Mesendoderm (in vitro differentiated cells): Measurements from ENCODE around the gene GSN.

ENCODE experiments used
- DNase-seq: peaks from one replicate; pipeline ENCODE4 v3.0.0; 2013
- H2AK5ac ChIP-seq: 2 replicates; pipeline ENCODE4 v1.6.1; 2013; ENCODE audit warnings: low read length, inconsistent platforms
- H2BK120ac ChIP-seq: 2 replicates; pipeline ENCODE4 v1.6.1; 2013; ENCODE audit warnings: low read depth, mild to moderate bottlenecking, low read length, moderate library complexity, mixed read lengths
- H2BK15ac ChIP-seq: replicated peaks from 2 replicates; pipeline ENCODE4 v1.6.1; 2013; ENCODE audit warnings: low read depth, mild to moderate bottlenecking, moderate library complexity
- H2BK5ac ChIP-seq: 2 replicates; pipeline ENCODE4 v1.6.1; 2013; ENCODE audit warnings: low read length, inconsistent platforms
- H3K18ac ChIP-seq: 2 replicates; pipeline ENCODE4 v1.6.1; 2013; ENCODE audit warnings: mild to moderate bottlenecking, low read length, mixed read lengths
- H3K23ac ChIP-seq: one replicate; pipeline ENCODE4 v1.6.1; 2013; ENCODE audit warnings: low read length
- H3K27ac ChIP-seq: 2 replicates; pipeline ENCODE4 v1.5.1; 2013; ENCODE audit warnings: low read depth, mild to moderate bottlenecking, inconsistent platforms, low read length, moderate library complexity
- H3K27me3 ChIP-seq: 2 replicates; pipeline ENCODE4 v1.6.1; 2013; ENCODE audit warnings: low read length, control low read depth, mild to moderate bottlenecking, inconsistent platforms; ENCODE audit not compliant: insufficient read depth, poor library complexity
- H3K36me3 ChIP-seq: 2 replicates; pipeline ENCODE4 v1.6.1; 2013; ENCODE audit warnings: low read length, inconsistent platforms; ENCODE audit not compliant: control insufficient read depth, insufficient read depth
- H3K4ac ChIP-seq: one replicate; pipeline ENCODE4 v1.6.1; 2013; ENCODE audit warnings: low read depth, mild to moderate bottlenecking, low read length, moderate library complexity
- H3K4me1 ChIP-seq: 2 replicates; pipeline ENCODE4 v1.6.1; 2013; ENCODE audit warnings: low read depth, low read length, inconsistent platforms; ENCODE audit not compliant: control insufficient read depth
- H3K4me2 ChIP-seq: 2 replicates; pipeline ENCODE4 v1.6.1; 2013; ENCODE audit warnings: low read length
- H3K4me3 ChIP-seq: 2 replicates; pipeline ENCODE4 v1.5.1; 2013; ENCODE audit warnings: mild to moderate bottlenecking, low read length
- H3K56ac ChIP-seq: one replicate; pipeline ENCODE4 v1.6.1; 2013; ENCODE audit warnings: low read length
- H3K79me1 ChIP-seq: 2 replicates; pipeline ENCODE4 v1.6.1; 2013; ENCODE audit warnings: low read length, inconsistent platforms
- H3K79me2 ChIP-seq: 2 replicates; pipeline ENCODE4 v1.6.1; 2013; ENCODE audit warnings: mild to moderate bottlenecking, low read length; ENCODE audit not compliant: control insufficient read depth, insufficient read depth
- H3K9ac ChIP-seq: 2 replicates; pipeline ENCODE4 v1.6.1; 2013; ENCODE audit warnings: low read length, inconsistent platforms
- H4K5ac ChIP-seq: one replicate; pipeline ENCODE4 v1.6.1; 2013; ENCODE audit warnings: low read length
- H4K8ac ChIP-seq: one replicate; pipeline ENCODE4 v1.6.1; 2013; ENCODE audit warnings: low read depth, mild to moderate bottlenecking, control low read depth, low read length, moderate library complexity
- WGBS: extraction: QIAGEN DNeasy Blood & Tissue Kit; methylation state at CpG from one replicate; pipeline ENCODE4 v1.1.7; 2013; ENCODE audit warnings: low lambda C conversion rate, missing lambda C conversion rate; ENCODE audit not compliant: insufficient coverage; ENCODE audit errors: extremely low coverage; 5-methylcytosine and 5-hydroxymethylcytosine counted together

GSN gene

GRCh38 chr9:121277518-121278295, 9.7 kb downstream of the GSN start:
- Histone ChIP-seq H3K4me2 (no peak overlapping the region), H3K79me1 (no peaks in the 10 kb centered on the region), H3K4me1 (no peaks in the 10 kb centered on the region), H3K27ac (no peak overlapping the region), H4K8ac (no peak overlapping the region), H3K4ac (no peak overlapping the region), H3K36me3 (no peaks in the 10 kb centered on the region), H3K23ac (no peak overlapping the region), H2AK5ac (no peak overlapping the region), H3K27me3 (no peaks in the 10 kb centered on the region), H2BK5ac (no peak overlapping the region), H2BK120ac (no peak overlapping the region), H2BK15ac (no peak overlapping the region), H3K18ac (no peak overlapping the region), H3K4me3 (no peak overlapping the region), H3K79me2 (no peaks in the 10 kb centered on the region), H4K5ac (no peak overlapping the region), H3K9ac (no peak overlapping the region), H3K56ac (peak overlapping the region; percentile 47)
- no CpG with 5 or more reads among the region's 4 CpGs for WGBS
- no peak for DNase-seq

DNA sequence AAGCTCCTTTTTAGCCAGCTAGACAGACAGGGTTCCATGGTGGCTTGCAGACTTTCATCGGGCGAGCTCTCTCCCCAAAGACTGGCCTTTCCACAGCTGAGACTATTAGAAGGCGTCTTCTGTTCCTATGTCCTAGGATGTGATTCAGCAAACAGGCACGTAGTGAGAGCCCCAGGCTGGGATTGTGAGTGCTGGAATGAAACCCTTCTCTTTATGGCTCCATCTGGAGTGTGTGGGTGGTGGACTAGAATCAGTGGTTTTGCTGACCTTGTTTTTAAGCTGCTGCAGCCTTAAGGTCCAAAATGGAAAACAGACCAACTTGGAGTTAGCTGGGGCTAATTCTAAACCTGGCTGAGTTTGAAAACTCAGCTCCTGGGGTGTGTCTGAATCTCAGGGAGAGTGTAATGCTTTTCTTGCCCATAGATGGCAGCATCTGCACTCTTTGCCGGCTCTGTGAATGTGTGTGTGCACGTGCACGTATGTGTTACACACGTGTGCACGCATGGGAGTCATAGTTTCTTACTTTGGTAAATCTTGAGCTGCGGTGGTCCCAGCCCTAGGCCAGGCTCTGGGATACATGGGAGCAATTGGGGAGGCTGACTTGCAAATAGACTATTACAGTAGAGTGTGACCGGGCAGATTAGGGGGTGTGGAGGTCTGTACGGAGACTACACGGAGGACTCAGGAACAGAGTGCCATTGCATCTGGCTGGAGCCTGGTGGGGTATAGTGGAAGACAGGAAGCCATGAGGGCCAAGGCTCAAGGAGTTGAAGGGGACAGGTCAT, 10.7 kb downstream of the GSN start:
- H3K4ac ChIP-seq: no peak overlapping the region
- H3K23ac ChIP-seq: no peak overlapping the region
- no peaks in the 10 kb centered on the region for H3K27me3 ChIP-seq
- H3K56ac ChIP-seq: no peak overlapping the region
- no CpG with 5 or more reads among the region's 13 CpGs for WGBS
- no peak overlapping the region for H2AK5ac ChIP-seq
- H2BK120ac ChIP-seq: no peak overlapping the region
- no peaks in the 10 kb centered on the region for H3K4me1 ChIP-seq
- peak; percentile 73 for DNase-seq
- H2BK5ac ChIP-seq: no peak overlapping the region
- no peaks in the 10 kb centered on the region for H3K79me2 ChIP-seq
- H3K27ac ChIP-seq: no peak overlapping the region
- H3K4me3 ChIP-seq: no peak overlapping the region
- no peak overlapping the region for H3K9ac ChIP-seq
- no peak overlapping the region for H4K8ac ChIP-seq
- H3K18ac ChIP-seq: no peak overlapping the region
- H2BK15ac ChIP-seq: no peak overlapping the region
- H3K4me2 ChIP-seq: no peak overlapping the region
- no peaks in the 10 kb centered on the region for H3K79me1 ChIP-seq
- no peak overlapping the region for H4K5ac ChIP-seq
- no peaks in the 10 kb centered on the region for H3K36me3 ChIP-seq

GRCh38 chr9:121279776-121280388, 11.9 kb downstream of the GSN start:
- H3K36me3 ChIP-seq: no peaks in the 10 kb centered on the region
- H4K8ac ChIP-seq: no peak overlapping the region
- no peak overlapping the region for H4K5ac ChIP-seq
- H3K23ac ChIP-seq: no peak overlapping the region
- no peak overlapping the region for H2AK5ac ChIP-seq
- H3K56ac ChIP-seq: no peak overlapping the region
- no peaks in the 10 kb centered on the region for H3K79me1 ChIP-seq
- no peak overlapping the region for H2BK15ac ChIP-seq
- WGBS: no CpG with 5 or more reads among the region's 11 CpGs
- no peaks in the 10 kb centered on the region for H3K27me3 ChIP-seq
- no peak overlapping the region for H3K9ac ChIP-seq
- H3K4me2 ChIP-seq: no peak overlapping the region
- no peak overlapping the region for H3K27ac ChIP-seq
- no peak for DNase-seq
- H3K18ac ChIP-seq: no peak overlapping the region
- no peak overlapping the region for H2BK5ac ChIP-seq
- no peaks in the 10 kb centered on the region for H3K79me2 ChIP-seq
- H3K4me3 ChIP-seq: no peak overlapping the region
- no peaks in the 10 kb centered on the region for H3K4me1 ChIP-seq
- H2BK120ac ChIP-seq: no peak overlapping the region
- H3K4ac ChIP-seq: no peak overlapping the region

GRCh38 chr9:121280715-121281613, 13.0 kb downstream of the GSN start:
- Histone ChIP-seq H3K4me1 (peaks cover 2% of the 10 kb centered on the region), H3K4me2 (no peak overlapping the region), H3K79me1 (no peaks in the 10 kb centered on the region), H3K9ac (no peak overlapping the region), H3K23ac (no peak overlapping the region), H4K5ac (no peak overlapping the region), H3K4me3 (no peak overlapping the region), H3K27me3 (no peaks in the 10 kb centered on the region), H3K4ac (no peak overlapping the region), H3K79me2 (no peaks in the 10 kb centered on the region), H3K56ac (no peak overlapping the region), H3K27ac (no peak overlapping the region), H4K8ac (no peak overlapping the region), H2BK120ac (no peak overlapping the region), H2AK5ac (no peak overlapping the region), H3K36me3 (no peaks in the 10 kb centered on the region), H2BK15ac (no peak overlapping the region), H3K18ac (no peak overlapping the region), H2BK5ac (no peak overlapping the region)
- WGBS: no CpG with 5 or more reads among the region's 11 CpGs
- DNase-seq: no peak

- Histone ChIP-seq H3K4me2 (no peak overlapping the region), H3K36me3 (no peaks in the 10 kb centered on the region), H2BK15ac (no peak overlapping the region), H2BK120ac (no peak overlapping the region), H3K18ac (no peak overlapping the region), H3K56ac (no peak overlapping the region), H3K27ac (no peak overlapping the region), H3K4ac (no peak overlapping the region), H3K4me3 (no peak overlapping the region), H3K4me1 (peaks cover 7% of the 10 kb centered on the region), H3K27me3 (no peaks in the 10 kb centered on the region), H4K5ac (no peak overlapping the region), H3K79me2 (no peaks in the 10 kb centered on the region), H3K23ac (no peak overlapping the region), H3K9ac (no peak overlapping the region), H3K79me1 (no peaks in the 10 kb centered on the region), H2AK5ac (no peak overlapping the region), H4K8ac (no peak overlapping the region), H2BK5ac (no peak overlapping the region)
- DNase-seq: peak; percentile 71
- WGBS: no CpG with 5 or more reads among the region's 10 CpGs
Observed at GRCh38 chr9:121281614-121282276, 13.8 kb downstream of the GSN start.
